Measurements from ENCODE around the gene CYTIP. TPM values are rescaled to one million over a fixed set of nuclear protein-coding genes. Genes with fewer than 3 reads are reported as not detected.

The CYTIP gene
- polyA plus RNA-seq, 1 donor from 2014 or later: not detected

DNA sequence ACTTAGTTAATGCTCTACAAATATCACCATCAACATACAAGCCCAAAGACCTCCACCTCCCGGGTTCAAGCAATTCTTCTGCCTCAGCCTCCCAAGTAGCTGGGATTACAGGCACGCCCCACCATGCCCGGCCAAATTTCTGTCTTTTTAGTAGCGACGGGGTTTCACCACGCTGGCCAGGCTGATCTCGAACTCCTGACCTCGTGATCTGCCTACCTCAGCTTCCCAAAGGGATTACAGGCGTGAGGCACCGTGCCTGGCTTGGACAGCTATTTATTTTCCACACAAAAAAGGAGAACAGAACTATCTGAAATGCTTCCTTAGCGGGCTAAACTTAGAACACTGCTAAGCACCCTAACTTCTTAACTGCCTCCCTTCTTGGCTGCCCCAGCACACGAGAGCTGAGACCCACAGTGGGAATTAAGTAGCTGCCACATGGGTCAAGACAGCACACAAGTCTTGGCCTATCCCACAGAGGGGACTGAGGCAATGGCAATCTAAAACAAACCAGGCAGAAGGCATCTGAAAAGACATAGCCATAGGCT lies 24.8 kb downstream of the CYTIP start:
- Histone ChIP-seq H2AFZ (ENCODE audit: low read depth, low read length) (no peak overlapping the region), H3K4me3 (ENCODE audit: low read length) (no peak overlapping the region), H3K4me2 (ENCODE audit: low read length) (no peak overlapping the region), H3K27ac (ENCODE audit: low read length) (no peak overlapping the region), H3K79me2 (replicated peaks; ENCODE audit: insufficient read depth, low read length) (no peaks in the 10 kb centered on the region), H3K9me3 (ENCODE audit: low read length) (no peaks in the 10 kb centered on the region), H3K9ac (ENCODE audit: low read length) (no peak overlapping the region), H3K27me3 (ENCODE audit: insufficient read depth, low read depth, low read length) (no peaks in the 10 kb centered on the region), H3K9me2 (ENCODE audit: insufficient read depth, low read length) (no peaks in the 10 kb centered on the region), H3K36me3 (ENCODE audit: insufficient read depth, low read length) (no peaks in the 10 kb centered on the region), H3F3A (ENCODE audit: insufficient read depth, low read length, poor library complexity, severe bottlenecking) (no peaks in the 10 kb centered on the region), H4K20me1 (ENCODE audit: insufficient read depth) (no peaks in the 10 kb centered on the region)
- TF ChIP-seq, protein P1, sequence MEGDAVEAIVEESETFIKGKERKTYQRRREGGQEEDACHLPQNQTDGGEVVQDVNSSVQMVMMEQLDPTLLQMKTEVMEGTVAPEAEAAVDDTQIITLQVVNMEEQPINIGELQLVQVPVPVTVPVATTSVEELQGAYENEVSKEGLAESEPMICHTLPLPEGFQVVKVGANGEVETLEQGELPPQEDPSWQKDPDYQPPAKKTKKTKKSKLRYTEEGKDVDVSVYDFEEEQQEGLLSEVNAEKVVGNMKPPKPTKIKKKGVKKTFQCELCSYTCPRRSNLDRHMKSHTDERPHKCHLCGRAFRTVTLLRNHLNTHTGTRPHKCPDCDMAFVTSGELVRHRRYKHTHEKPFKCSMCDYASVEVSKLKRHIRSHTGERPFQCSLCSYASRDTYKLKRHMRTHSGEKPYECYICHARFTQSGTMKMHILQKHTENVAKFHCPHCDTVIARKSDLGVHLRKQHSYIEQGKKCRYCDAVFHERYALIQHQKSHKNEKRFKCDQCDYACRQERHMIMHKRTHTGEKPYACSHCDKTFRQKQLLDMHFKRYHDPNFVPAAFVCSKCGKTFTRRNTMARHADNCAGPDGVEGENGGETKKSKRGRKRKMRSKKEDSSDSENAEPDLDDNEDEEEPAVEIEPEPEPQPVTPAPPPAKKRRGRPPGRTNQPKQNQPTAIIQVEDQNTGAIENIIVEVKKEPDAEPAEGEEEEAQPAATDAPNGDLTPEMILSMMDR (IDR thresholded peaks at IDR 0.05; ENCODE audit: poor library complexity, severe bottlenecking): no peak
- TF ChIP-seq SMC3 (conservative IDR thresholded peaks at IDR 0.05; ENCODE audit: poor library complexity) (no peak), MXI1 (conservative IDR thresholded peaks at IDR 0.05; ENCODE audit: poor library complexity, severe bottlenecking) (no peak), EP300 (conservative IDR thresholded peaks at IDR 0.05; ENCODE audit: poor library complexity, severe bottlenecking) (no peak), TAF1 (IDR thresholded peaks at IDR 0.05; ENCODE audit: low read depth) (no peak), RAD21 (conservative IDR thresholded peaks at IDR 0.05) (no peak), POLR2AphosphoS5 (IDR thresholded peaks at IDR 0.05) (no peak), EZH2 (IDR thresholded peaks at IDR 0.05; ENCODE audit: borderline replicate concordance, insufficient read depth, low read length, poor library complexity, severe bottlenecking) (no peak)
- TF ChIP-seq, protein P2, sequence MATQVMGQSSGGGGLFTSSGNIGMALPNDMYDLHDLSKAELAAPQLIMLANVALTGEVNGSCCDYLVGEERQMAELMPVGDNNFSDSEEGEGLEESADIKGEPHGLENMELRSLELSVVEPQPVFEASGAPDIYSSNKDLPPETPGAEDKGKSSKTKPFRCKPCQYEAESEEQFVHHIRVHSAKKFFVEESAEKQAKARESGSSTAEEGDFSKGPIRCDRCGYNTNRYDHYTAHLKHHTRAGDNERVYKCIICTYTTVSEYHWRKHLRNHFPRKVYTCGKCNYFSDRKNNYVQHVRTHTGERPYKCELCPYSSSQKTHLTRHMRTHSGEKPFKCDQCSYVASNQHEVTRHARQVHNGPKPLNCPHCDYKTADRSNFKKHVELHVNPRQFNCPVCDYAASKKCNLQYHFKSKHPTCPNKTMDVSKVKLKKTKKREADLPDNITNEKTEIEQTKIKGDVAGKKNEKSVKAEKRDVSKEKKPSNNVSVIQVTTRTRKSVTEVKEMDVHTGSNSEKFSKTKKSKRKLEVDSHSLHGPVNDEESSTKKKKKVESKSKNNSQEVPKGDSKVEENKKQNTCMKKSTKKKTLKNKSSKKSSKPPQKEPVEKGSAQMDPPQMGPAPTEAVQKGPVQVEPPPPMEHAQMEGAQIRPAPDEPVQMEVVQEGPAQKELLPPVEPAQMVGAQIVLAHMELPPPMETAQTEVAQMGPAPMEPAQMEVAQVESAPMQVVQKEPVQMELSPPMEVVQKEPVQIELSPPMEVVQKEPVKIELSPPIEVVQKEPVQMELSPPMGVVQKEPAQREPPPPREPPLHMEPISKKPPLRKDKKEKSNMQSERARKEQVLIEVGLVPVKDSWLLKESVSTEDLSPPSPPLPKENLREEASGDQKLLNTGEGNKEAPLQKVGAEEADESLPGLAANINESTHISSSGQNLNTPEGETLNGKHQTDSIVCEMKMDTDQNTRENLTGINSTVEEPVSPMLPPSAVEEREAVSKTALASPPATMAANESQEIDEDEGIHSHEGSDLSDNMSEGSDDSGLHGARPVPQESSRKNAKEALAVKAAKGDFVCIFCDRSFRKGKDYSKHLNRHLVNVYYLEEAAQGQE (IDR thresholded peaks at IDR 0.05; ENCODE audit: borderline replicate concordance): no peak

DNA sequence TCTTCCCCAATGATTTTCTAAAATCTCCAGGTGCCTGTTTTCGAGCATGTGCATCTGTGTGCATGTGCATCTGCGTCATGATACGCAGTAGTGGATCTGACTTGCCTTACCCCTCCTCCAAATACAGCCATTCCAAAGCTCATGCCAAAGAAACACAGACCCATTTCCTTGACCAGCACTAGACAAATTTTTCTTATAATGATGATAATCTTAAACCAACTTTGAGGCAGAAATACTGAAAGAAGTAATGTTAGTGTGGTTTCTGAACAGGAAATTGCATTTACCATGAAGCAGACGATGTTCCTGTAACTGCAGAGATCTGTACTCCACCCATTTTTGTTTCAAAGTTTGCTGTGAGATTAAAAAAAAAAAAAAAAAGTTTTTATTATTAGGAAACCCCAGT lies 25.6 kb downstream of the CYTIP start:
- Histone ChIP-seq H3K9me3 (ENCODE audit: low read length) (no peaks in the 10 kb centered on the region), H3K4me2 (ENCODE audit: low read length) (no peak overlapping the region), H3K27me3 (ENCODE audit: insufficient read depth, low read depth, low read length) (no peaks in the 10 kb centered on the region), H3K4me3 (ENCODE audit: low read length) (no peak overlapping the region), H3K79me2 (replicated peaks; ENCODE audit: insufficient read depth, low read length) (no peaks in the 10 kb centered on the region), H3F3A (ENCODE audit: insufficient read depth, low read length, poor library complexity, severe bottlenecking) (no peaks in the 10 kb centered on the region), H4K20me1 (ENCODE audit: insufficient read depth) (no peaks in the 10 kb centered on the region), H3K27ac (ENCODE audit: low read length) (no peak overlapping the region), H3K9ac (ENCODE audit: low read length) (no peak overlapping the region), H3K36me3 (ENCODE audit: insufficient read depth, low read length) (no peaks in the 10 kb centered on the region), H3K9me2 (ENCODE audit: insufficient read depth, low read length) (no peaks in the 10 kb centered on the region), H2AFZ (ENCODE audit: low read depth, low read length) (no peak overlapping the region)
- TF ChIP-seq, protein P2 (IDR thresholded peaks at IDR 0.05; ENCODE audit: borderline replicate concordance): no peak
- TF ChIP-seq RAD21 (conservative IDR thresholded peaks at IDR 0.05) (no peak), SMC3 (conservative IDR thresholded peaks at IDR 0.05; ENCODE audit: poor library complexity) (no peak), POLR2AphosphoS5 (IDR thresholded peaks at IDR 0.05) (no peak), EZH2 (IDR thresholded peaks at IDR 0.05; ENCODE audit: borderline replicate concordance, insufficient read depth, low read length, poor library complexity, severe bottlenecking) (no peak), MXI1 (conservative IDR thresholded peaks at IDR 0.05; ENCODE audit: poor library complexity, severe bottlenecking) (no peak), TAF1 (IDR thresholded peaks at IDR 0.05; ENCODE audit: low read depth) (no peak), EP300 (conservative IDR thresholded peaks at IDR 0.05; ENCODE audit: poor library complexity, severe bottlenecking) (no peak)
- TF ChIP-seq, protein P1 (IDR thresholded peaks at IDR 0.05; ENCODE audit: poor library complexity, severe bottlenecking): no peak
